Astrocyte (in vitro differentiated cells and primary cell): ENCODE data around the gene ST6GALNAC3. TPM values are rescaled to one million over a fixed set of nuclear protein-coding genes. Genes with fewer than 3 reads are reported as not detected.

Experiments used
- DNase-seq: peaks from one replicate; pipeline ENCODE4 v3.0.0-alpha.2; 2010; ENCODE audit warnings: low read depth
- FAIRE-seq: peaks from 2 replicates; lab custom pipeline; 2011; peaks lifted over from hg19 to GRCh38; lab: Jason Lieb, UNC
- H2AFZ ChIP-seq: 2 replicates; pipeline ENCODE4 v1.6.0; 2012; ENCODE audit warnings: low read depth, low read length, inconsistent platforms
- H3K27ac ChIP-seq: 2 replicates; pipeline ENCODE4 v1.5.1; 2011; ENCODE audit warnings: low read depth, low read length, inconsistent platforms
- H3K27me3 ChIP-seq: 2 replicates; pipeline ENCODE4 v1.6.0; 2011; ENCODE audit warnings: low read length, inconsistent platforms; ENCODE audit not compliant: insufficient read depth
- H3K36me3 ChIP-seq: 2 replicates; pipeline ENCODE4 v1.5.1; 2011; ENCODE audit warnings: low read length, inconsistent platforms; ENCODE audit not compliant: insufficient read depth
- H3K4me1 ChIP-seq: 2 replicates; pipeline ENCODE4 v1.5.1; 2011; ENCODE audit warnings: low read length, inconsistent platforms; ENCODE audit not compliant: insufficient read depth
- H3K4me2 ChIP-seq: 2 replicates; pipeline ENCODE4 v1.6.0; 2012; ENCODE audit warnings: low read length, inconsistent platforms
- H3K4me3 ChIP-seq: 2 replicates; pipeline ENCODE4 v1.5.1; 2011; ENCODE audit warnings: low read depth, mild to moderate bottlenecking, low read length, inconsistent platforms; ENCODE audit not compliant: insufficient read depth
- H3K79me2 ChIP-seq: 2 replicates; pipeline ENCODE4 v1.6.0; 2012; ENCODE audit warnings: mild to moderate bottlenecking, low read length, inconsistent platforms; ENCODE audit not compliant: insufficient read depth
- H3K9ac ChIP-seq: 2 replicates; pipeline ENCODE4 v1.6.0; 2012; ENCODE audit warnings: mild to moderate bottlenecking, low read length, inconsistent platforms
- H3K9me3 ChIP-seq: 2 replicates; pipeline ENCODE4 v1.5.1; 2012; ENCODE audit warnings: low read depth, mild to moderate bottlenecking, low read length, inconsistent platforms; ENCODE audit not compliant: insufficient read depth
- H4K20me1 ChIP-seq: 2 replicates; pipeline ENCODE4 v1.6.0; 2012; ENCODE audit warnings: low read length, inconsistent platforms; ENCODE audit not compliant: insufficient read depth
- H3K27ac Mint-ChIP-seq: one replicate; pipeline ENCODE4 v1.8.0; 2021; ENCODE audit warnings: mild to moderate bottlenecking, mixed read lengths; ENCODE audit not compliant: unreplicated experiment
- H3K27me3 Mint-ChIP-seq: one replicate; pipeline ENCODE4 v1.8.0; 2021; ENCODE audit warnings: low read depth, mixed read lengths; ENCODE audit not compliant: unreplicated experiment
- H3K36me3 Mint-ChIP-seq: one replicate; pipeline ENCODE4 v1.8.0; 2021; ENCODE audit warnings: low read depth, mixed read lengths; ENCODE audit not compliant: unreplicated experiment
- H3K4me1 Mint-ChIP-seq: one replicate; pipeline ENCODE4 v1.8.0; 2021; ENCODE audit warnings: low read depth, mixed read lengths; ENCODE audit not compliant: unreplicated experiment
- H3K4me3 Mint-ChIP-seq: one replicate; pipeline ENCODE4 v1.8.0; 2021; ENCODE audit warnings: mild to moderate bottlenecking, moderate library complexity, mixed read lengths; ENCODE audit not compliant: unreplicated experiment
- H3K9me3 Mint-ChIP-seq: one replicate; pipeline ENCODE4 v1.8.0; 2021; ENCODE audit warnings: mild to moderate bottlenecking, mixed read lengths; ENCODE audit not compliant: unreplicated experiment
- EZH2 ChIP-seq: IDR thresholded peaks from 2 replicates; pipeline ENCODE4 v1.6.1; 2012; ENCODE audit warnings: mild to moderate bottlenecking, low read length, inconsistent platforms; ENCODE audit not compliant: insufficient read depth
- total RNA-seq: library from RNA; stranded (reverse); gene quantifications from 2 replicates; pipeline ENCODE4 v1.2.1, GENCODE V29; 2021
- TF ChIP-seq, protein P1 (sequence below): IDR thresholded peaks from 2 replicates; pipeline ENCODE4 v1.5.1; 2011; ENCODE audit warnings: low read depth, mild to moderate bottlenecking, inconsistent platforms, low read length, moderate library complexity; ENCODE audit not compliant: insufficient read depth

ST6GALNAC3 gene
- total RNA-seq, 1 donor from 2014 or later = 3.2 TPM

DNA sequence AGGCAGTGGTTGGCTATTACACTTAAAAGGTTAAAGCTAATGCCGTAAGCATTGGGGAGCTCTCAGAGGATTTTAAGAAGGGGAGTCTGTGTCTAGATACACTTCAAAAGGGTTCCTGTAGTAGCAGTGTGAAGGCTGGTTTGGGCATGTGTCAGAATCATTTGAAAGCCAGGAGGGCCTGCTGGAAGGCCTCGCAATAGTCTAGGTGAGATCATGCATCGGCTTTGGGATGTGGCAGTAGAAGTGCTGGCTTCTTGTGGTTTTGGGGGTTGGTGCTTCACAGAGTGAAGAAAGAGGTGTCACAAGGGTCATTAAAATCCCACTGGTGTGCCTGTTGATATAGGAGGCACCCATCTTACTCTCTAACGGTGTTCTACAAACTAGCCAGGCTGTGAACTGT, 85.7 kb downstream of the ST6GALNAC3 start:
- Mint-ChIP-seq H3K4me1 (peaks cover 6% of the 10 kb centered on the region), H3K4me3 (no peak overlapping the region), H3K27me3 (no peaks in the 10 kb centered on the region), H3K36me3 (no peaks in the 10 kb centered on the region), H3K9me3 (no peaks in the 10 kb centered on the region), H3K27ac (no peak overlapping the region)
- DNase-seq (no peak), FAIRE-seq (no peak)
- TF ChIP-seq, protein P1, sequence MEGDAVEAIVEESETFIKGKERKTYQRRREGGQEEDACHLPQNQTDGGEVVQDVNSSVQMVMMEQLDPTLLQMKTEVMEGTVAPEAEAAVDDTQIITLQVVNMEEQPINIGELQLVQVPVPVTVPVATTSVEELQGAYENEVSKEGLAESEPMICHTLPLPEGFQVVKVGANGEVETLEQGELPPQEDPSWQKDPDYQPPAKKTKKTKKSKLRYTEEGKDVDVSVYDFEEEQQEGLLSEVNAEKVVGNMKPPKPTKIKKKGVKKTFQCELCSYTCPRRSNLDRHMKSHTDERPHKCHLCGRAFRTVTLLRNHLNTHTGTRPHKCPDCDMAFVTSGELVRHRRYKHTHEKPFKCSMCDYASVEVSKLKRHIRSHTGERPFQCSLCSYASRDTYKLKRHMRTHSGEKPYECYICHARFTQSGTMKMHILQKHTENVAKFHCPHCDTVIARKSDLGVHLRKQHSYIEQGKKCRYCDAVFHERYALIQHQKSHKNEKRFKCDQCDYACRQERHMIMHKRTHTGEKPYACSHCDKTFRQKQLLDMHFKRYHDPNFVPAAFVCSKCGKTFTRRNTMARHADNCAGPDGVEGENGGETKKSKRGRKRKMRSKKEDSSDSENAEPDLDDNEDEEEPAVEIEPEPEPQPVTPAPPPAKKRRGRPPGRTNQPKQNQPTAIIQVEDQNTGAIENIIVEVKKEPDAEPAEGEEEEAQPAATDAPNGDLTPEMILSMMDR = no peak
- TF ChIP-seq EZH2 = no peak
- Histone ChIP-seq H2AFZ (no peak overlapping the region), H3K4me2 (no peak overlapping the region), H3K4me1 (no peaks in the 10 kb centered on the region), H4K20me1 (no peaks in the 10 kb centered on the region), H3K9me3 (no peaks in the 10 kb centered on the region), H3K4me3 (no peak overlapping the region), H3K79me2 (no peaks in the 10 kb centered on the region), H3K9ac (no peak overlapping the region), H3K27ac (no peak overlapping the region), H3K27me3 (no peaks in the 10 kb centered on the region), H3K36me3 (no peaks in the 10 kb centered on the region)

DNA sequence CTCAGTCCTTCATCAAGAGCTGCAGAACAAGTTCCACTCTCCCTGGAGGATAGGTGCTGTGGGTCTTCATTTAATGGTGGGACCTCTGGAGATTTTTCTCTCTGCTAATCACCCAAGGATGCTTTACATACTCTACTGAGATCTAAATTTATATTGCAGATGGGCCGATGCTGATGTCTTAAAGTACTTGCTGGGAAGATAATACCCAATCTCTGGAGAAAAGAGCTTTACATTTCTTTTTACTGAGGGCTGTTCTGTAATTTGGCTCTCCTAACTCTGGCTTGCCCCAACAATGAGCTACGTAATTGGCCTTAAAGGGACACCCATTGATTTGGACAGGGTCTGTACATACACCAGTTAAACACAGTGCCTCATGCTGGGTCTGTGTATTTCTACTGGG, 86.9 kb downstream of the ST6GALNAC3 start:
- no peak overlapping the region for H3K9ac ChIP-seq
- H3K4me1 ChIP-seq = no peaks in the 10 kb centered on the region
- H3K9me3 ChIP-seq = no peaks in the 10 kb centered on the region
- H3K27me3 Mint-ChIP-seq = no peaks in the 10 kb centered on the region
- H3K27ac ChIP-seq = no peak overlapping the region
- H3K27me3 ChIP-seq = no peaks in the 10 kb centered on the region
- H3K79me2 ChIP-seq = no peaks in the 10 kb centered on the region
- peaks cover 6% of the 10 kb centered on the region for H3K4me1 Mint-ChIP-seq
- no peak overlapping the region for H3K4me3 ChIP-seq
- FAIRE-seq (no peak), DNase-seq (no peak)
- H2AFZ ChIP-seq = no peak overlapping the region
- H3K9me3 Mint-ChIP-seq = no peaks in the 10 kb centered on the region
- H3K27ac Mint-ChIP-seq = no peak overlapping the region
- H3K36me3 Mint-ChIP-seq = no peaks in the 10 kb centered on the region
- no peak overlapping the region for H3K4me2 ChIP-seq
- H3K36me3 ChIP-seq = no peaks in the 10 kb centered on the region
- no peaks in the 10 kb centered on the region for H4K20me1 ChIP-seq
- TF ChIP-seq, protein P1 = no peak
- no peak for TF ChIP-seq EZH2
- no peak overlapping the region for H3K4me3 Mint-ChIP-seq

DNA sequence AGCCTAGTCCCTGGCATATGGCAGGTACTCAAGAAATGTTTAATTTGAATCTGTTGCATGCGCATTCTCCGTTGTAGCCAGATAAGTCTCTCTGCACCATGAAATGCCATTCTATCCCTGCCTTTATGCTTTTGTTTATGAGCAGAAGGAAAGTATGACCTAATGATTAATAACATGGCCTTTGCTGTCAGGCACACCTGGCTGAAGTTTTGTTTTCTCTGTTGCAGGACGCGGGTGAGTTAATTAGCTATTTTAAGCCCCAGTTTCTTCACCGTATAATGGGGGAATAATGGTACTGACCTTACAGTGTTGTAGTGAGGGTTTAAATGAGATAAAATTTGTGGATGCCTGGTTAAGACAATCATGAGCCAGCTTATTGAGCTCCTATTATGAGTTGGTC, 87.7 kb downstream of the ST6GALNAC3 start:
- Histone ChIP-seq H3K36me3 (no peaks in the 10 kb centered on the region), H3K27me3 (no peaks in the 10 kb centered on the region), H3K4me3 (no peak overlapping the region), H3K9me3 (no peaks in the 10 kb centered on the region), H4K20me1 (no peaks in the 10 kb centered on the region), H3K9ac (no peak overlapping the region), H3K4me2 (no peak overlapping the region), H3K79me2 (no peaks in the 10 kb centered on the region), H3K27ac (no peak overlapping the region), H2AFZ (no peak overlapping the region), H3K4me1 (no peaks in the 10 kb centered on the region)
- no peak overlapping the region for H3K4me3 Mint-ChIP-seq
- H3K9me3 Mint-ChIP-seq = peaks cover 3% of the 10 kb centered on the region
- H3K27ac Mint-ChIP-seq = no peak overlapping the region
- no peaks in the 10 kb centered on the region for H3K27me3 Mint-ChIP-seq
- no peak for DNase-seq
- no peak for TF ChIP-seq EZH2
- TF ChIP-seq, protein P1 = no peak
- H3K36me3 Mint-ChIP-seq = no peaks in the 10 kb centered on the region
- FAIRE-seq = no peak
- H3K4me1 Mint-ChIP-seq = peaks cover 6% of the 10 kb centered on the region
